Measurements from ENCODE around the gene GSTO2.

- TF ChIP-seq CTCF (IDR thresholded peaks at IDR 0.05) (no peak), POLR2A (IDR thresholded peaks at IDR 0.05) (no peak)
Observed at GRCh38 chr10:104307576-104308438, 38.8 kb downstream of the GSTO2 start.
